Erythroblast (primary cell): ENCODE data around the gene ALLC.

ENCODE experiments used
- GATA1 ChIP-seq: IDR thresholded peaks from 2 replicates; pipeline ENCODE4 v1.6.1; 2011; ENCODE audit warnings: low read depth, mild to moderate bottlenecking, control low read depth, low read length, moderate library complexity
- POLR2A ChIP-seq: IDR thresholded peaks from 2 replicates; pipeline ENCODE4 v1.6.1; 2011; ENCODE audit warnings: mild to moderate bottlenecking, low read length

- no peak for TF ChIP-seq POLR2A
- TF ChIP-seq GATA1 = no peak
Observed at GRCh38 chr2:3648652-3649177, 9.3 kb upstream of the ALLC start.
